Panc1 (cell line): ENCODE results near the gene NFATC1. TPM values are rescaled to one million over a fixed set of nuclear protein-coding genes. Genes with fewer than 3 reads are reported as not detected.

Source experiments
- ATAC-seq: fragments of 200-7000 bp; cut with Tn5 transposase; 2 replicates; pipeline ENCODE4 v1.9.1; 2020; ENCODE audit warnings: mild to moderate bottlenecking, moderate library complexity
- BruUV-seq: library from RNA; stranded (reverse); fragments of 400-500 nt; replicated peaks from 2 replicates; lab custom pipeline; 2021; lab: Mats Ljungman, UMichigan
- CTCF ChIA-PET: fragments of 300-600 bp; sonication (Branson Sonifier 250); formaldehyde crosslinking; loops from one replicate; lab custom pipeline; 2022; ENCODE audit warnings: antibody characterized with exemption; lab: Charles Lee
- POLR2A ChIA-PET: fragments of 300-600 bp; sonication (Branson Sonifier 250); formaldehyde crosslinking; loops from one replicate; lab custom pipeline; 2022; ENCODE audit warnings: antibody characterized with exemption; lab: Charles Lee
- DNase-seq: peaks from one replicate; pipeline ENCODE4 v3.0.0-alpha.2; 2010; ENCODE audit warnings: low read depth, low spot score
- H3K27ac ChIP-seq: 2 replicates; pipeline ENCODE4 v1.5.1; 2011; ENCODE audit warnings: mild to moderate bottlenecking, low read length, inconsistent platforms
- H3K27me3 ChIP-seq: fragments of 200-500 bp; sonication (Bioruptor generic); 2 replicates; pipeline ENCODE4 v1.6.0; 2014; ENCODE audit warnings: low read length, inconsistent platforms; ENCODE audit not compliant: control insufficient read depth, insufficient read depth
- H3K36me3 ChIP-seq: fragments of 200-500 bp; sonication (Bioruptor generic); 2 replicates; pipeline ENCODE4 v1.5.1; 2014; ENCODE audit warnings: inconsistent platforms, mild to moderate bottlenecking, low read length, moderate library complexity; ENCODE audit not compliant: control insufficient read depth, insufficient read depth
- H3K4me1 ChIP-seq: 2 replicates; pipeline ENCODE4 v1.5.1; 2011; ENCODE audit warnings: inconsistent platforms, mild to moderate bottlenecking, low read length, moderate library complexity; ENCODE audit not compliant: control insufficient read depth, insufficient read depth
- H3K4me3 ChIP-seq, 2 experiments: 2 replicates each; pipeline ENCODE4 v1.5.1; 2011 to 2012; ENCODE audit warnings: low read depth in 2 of 2, low read length in 2 of 2, mild to moderate bottlenecking in 2 of 2, inconsistent platforms in 1 of 2, moderate library complexity in 1 of 2
- H3K9me3 ChIP-seq: fragments of 200-500 bp; sonication (Bioruptor generic); 2 replicates; pipeline ENCODE4 v1.5.1; 2014; ENCODE audit warnings: low read depth, mild to moderate bottlenecking, inconsistent platforms, low read length, moderate library complexity; ENCODE audit not compliant: control insufficient read depth, insufficient read depth
- CTCF ChIP-seq: fragments of 450-650 bp; IDR thresholded peaks from 2 replicates; pipeline ENCODE4 v1.5.1; 2017; ENCODE audit warnings: mild to moderate bottlenecking
- POLR2AphosphoS5 ChIP-seq: IDR thresholded peaks from 2 replicates; pipeline ENCODE4 v1.6.1; 2012; ENCODE audit warnings: mild to moderate bottlenecking, low read depth, low read length, moderate library complexity
- REST ChIP-seq, 2 experiments: IDR thresholded peaks; 2 replicates each; pipeline ENCODE4 v1.6.1; 2011 to 2012; ENCODE audit warnings: low read depth in 2 of 2, control low read depth in 1 of 2, low read length in 1 of 2, mild to moderate bottlenecking in 1 of 2, moderate library complexity in 1 of 2; ENCODE audit not compliant: insufficient read depth in 1 of 2
- SIN3A ChIP-seq: IDR thresholded peaks from 2 replicates; pipeline ENCODE4 v1.6.1; 2012; ENCODE audit warnings: low read depth, mild to moderate bottlenecking, low read length, moderate library complexity, borderline replicate concordance; ENCODE audit not compliant: insufficient read depth
- TCF7L2 ChIP-seq: IDR thresholded peaks from 2 replicates; pipeline ENCODE4 v1.6.1; 2011; ENCODE audit warnings: mild to moderate bottlenecking, low read depth, low read length, inconsistent platforms
- in situ Hi-C: cut with HindIII; loops from 2 replicates; pipeline ENCODE4 v1.10.0; 2016; ENCODE audit warnings: low sequenced_read_pairs, low pct_unique_long_range_greater_than_20kb
- intact Hi-C: fragments of 100-400 bp; cut with micrococcal nuclease; formaldehyde crosslinking; loops from one replicate; pipeline ENCODE4 v1.10.0; 2022; ENCODE audit not compliant: unreplicated experiment
- total RNA-seq: library from RNA; stranded (reverse); gene quantifications from one replicate; pipeline ENCODE4 v1.2.1, GENCODE V29; 2021; ENCODE audit not compliant: unreplicated experiment

The NFATC1 gene
- total RNA-seq, 1 experiment from 2014 or later: 30.8 TPM

GRCh38 chr18:79400091-79400590 is 4.4 kb downstream of the NFATC1 start:
- DNase-seq (no peak), ATAC-seq (peak; percentile 6; the same call in 1 of the 2 replicates)
- H3K9me3 ChIP-seq: no peaks in the 10 kb centered on the region
- BruUV-seq: no TSS peak
- no peak for TF ChIP-seq REST (IDR thresholded peaks at IDR 0.05; ENCODE audit: insufficient read depth in 1 of 2, low read depth in 2 of 2, low read length in 1 of 2)
- TF ChIP-seq CTCF: no peak
- 0 out of 2 replicates have a peak, but pooled peaks have one; percentile 46 for TF ChIP-seq SIN3A
- no peak for TF ChIP-seq POLR2AphosphoS5
- TF ChIP-seq TCF7L2: no peak
- no peaks in the 10 kb centered on the region for H3K27me3 ChIP-seq
- POLR2A ChIA-PET: no interaction called here
- in situ Hi-C loops (no loop called here), intact Hi-C loops (no loop called here)
- peak overlapping the region; percentile 56 to 68 for H3K4me3 ChIP-seq
- CTCF ChIA-PET: no interaction called here
- peak overlapping the region; percentile 76 for H3K27ac ChIP-seq
- H3K4me1 ChIP-seq: peaks cover 36% of the 10 kb centered on the region
- H3K36me3 ChIP-seq: no peaks in the 10 kb centered on the region

- Histone ChIP-seq H3K27ac (no peak overlapping the region), H3K9me3 (no peaks in the 10 kb centered on the region), H3K27me3 (no peaks in the 10 kb centered on the region), H3K4me1 (peaks cover 42% of the 10 kb centered on the region), H3K4me3 (peak overlapping the region; percentile 56 to 68), H3K36me3 (no peaks in the 10 kb centered on the region)
- in situ Hi-C loops (no loop called here), intact Hi-C loops (no loop called here)
- ChIA-PET CTCF (no interaction called here), POLR2A (no interaction called here)
- TF ChIP-seq SIN3A (0 out of 2 replicates have a peak, but pooled peaks have one; percentile 32), POLR2AphosphoS5 (no peak)
- BruUV-seq: no TSS peak
- ATAC-seq: no peak
- no peak for DNase-seq
Observed at GRCh38 chr18:79400591-79401381, 5.1 kb downstream of the NFATC1 start.
